RWPE1 (cell line): Measurements from ENCODE around the gene GNG4.

Experiments used
- CTCF ChIA-PET: fragments of 350-600 bp; sonication (Branson Sonifier 250); formaldehyde crosslinking; extraction: SDS; loops from one replicate; lab custom pipeline; 2021; lab: Yijun Ruan, JAX
- POLR2A ChIA-PET: fragments of 400-600 bp; formaldehyde crosslinking; extraction: SDS; loops from one replicate; lab custom pipeline; 2020; ENCODE audit warnings: antibody characterized with exemption; ENCODE audit not compliant: low non-redundant PET; lab: Yijun Ruan, JAX
- DNase-seq: peaks from one replicate; pipeline ENCODE4 v3.0.0; 2012; ENCODE audit warnings: low spot score
- H3K27ac ChIP-seq: fragments of 450-650 bp; 2 replicates; pipeline ENCODE4 v1.5.1; 2017
- TF ChIP-seq, protein P1 (sequence below): fragments of 450-650 bp; conservative IDR thresholded peaks from 2 replicates; pipeline ENCODE4 v1.5.1; 2017; ENCODE audit warnings: low read depth, mild to moderate bottlenecking

The GNG4 gene

GRCh38 chr1:235503403-235504121, 146.0 kb downstream of the GNG4 start:
- POLR2A ChIA-PET: interaction anchor here (0.5 to 0.8 kb wide), 2 partner anchors 281 to 1005 kb away, joined by 3 to 4 read pairs; no protein-coding TSS in a partner anchor
- peak overlapping the region; percentile 99 for H3K27ac ChIP-seq
- DNase-seq: peak; percentile 34
- CTCF ChIA-PET: interaction anchor here (0.5 to 1.9 kb wide), 11 partner anchors 10 to 915 kb away, joined by 3 to 12 read pairs (median 3); no protein-coding TSS in a partner anchor
- TF ChIP-seq, protein P1, sequence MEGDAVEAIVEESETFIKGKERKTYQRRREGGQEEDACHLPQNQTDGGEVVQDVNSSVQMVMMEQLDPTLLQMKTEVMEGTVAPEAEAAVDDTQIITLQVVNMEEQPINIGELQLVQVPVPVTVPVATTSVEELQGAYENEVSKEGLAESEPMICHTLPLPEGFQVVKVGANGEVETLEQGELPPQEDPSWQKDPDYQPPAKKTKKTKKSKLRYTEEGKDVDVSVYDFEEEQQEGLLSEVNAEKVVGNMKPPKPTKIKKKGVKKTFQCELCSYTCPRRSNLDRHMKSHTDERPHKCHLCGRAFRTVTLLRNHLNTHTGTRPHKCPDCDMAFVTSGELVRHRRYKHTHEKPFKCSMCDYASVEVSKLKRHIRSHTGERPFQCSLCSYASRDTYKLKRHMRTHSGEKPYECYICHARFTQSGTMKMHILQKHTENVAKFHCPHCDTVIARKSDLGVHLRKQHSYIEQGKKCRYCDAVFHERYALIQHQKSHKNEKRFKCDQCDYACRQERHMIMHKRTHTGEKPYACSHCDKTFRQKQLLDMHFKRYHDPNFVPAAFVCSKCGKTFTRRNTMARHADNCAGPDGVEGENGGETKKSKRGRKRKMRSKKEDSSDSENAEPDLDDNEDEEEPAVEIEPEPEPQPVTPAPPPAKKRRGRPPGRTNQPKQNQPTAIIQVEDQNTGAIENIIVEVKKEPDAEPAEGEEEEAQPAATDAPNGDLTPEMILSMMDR: no peak

- CTCF ChIA-PET: interaction anchor here (0.5 to 0.9 kb wide), 3 partner anchors 87 to 361 kb away, joined by 3 read pairs; no protein-coding TSS in a partner anchor
- H3K27ac ChIP-seq: peak overlapping the region; percentile 99; the same call in 1 of the 2 replicates
- TF ChIP-seq, protein P1: no peak
- POLR2A ChIA-PET: no interaction called here
- DNase-seq: peak; percentile 13
Measured at GRCh38 chr1:235502601-235503402, 146.8 kb downstream of the GNG4 start.

GRCh38 chr1:235500971-235501540, 148.5 kb downstream of the GNG4 start:
- TF ChIP-seq, protein P1: no peak
- peak; percentile 39 for DNase-seq
- no peak overlapping the region for H3K27ac ChIP-seq
- POLR2A ChIA-PET: no interaction called here
- CTCF ChIA-PET: interaction anchor here (0.7 to 1.5 kb wide), 2 partner anchors 152 to 282 kb away, joined by 3 to 7 read pairs; no protein-coding TSS in a partner anchor
